GM12873 (cell line): ENCODE data around the gene NSF.

Source experiments
- CTCF ChIP-seq: IDR thresholded peaks from 2 replicates; pipeline ENCODE4 v1.5.1; 2012; ENCODE audit warnings: low read depth, mild to moderate bottlenecking, moderate library complexity, low read length, control low read depth; ENCODE audit not compliant: insufficient read depth; ENCODE audit errors: missing control alignments

Gene NSF

DNA sequence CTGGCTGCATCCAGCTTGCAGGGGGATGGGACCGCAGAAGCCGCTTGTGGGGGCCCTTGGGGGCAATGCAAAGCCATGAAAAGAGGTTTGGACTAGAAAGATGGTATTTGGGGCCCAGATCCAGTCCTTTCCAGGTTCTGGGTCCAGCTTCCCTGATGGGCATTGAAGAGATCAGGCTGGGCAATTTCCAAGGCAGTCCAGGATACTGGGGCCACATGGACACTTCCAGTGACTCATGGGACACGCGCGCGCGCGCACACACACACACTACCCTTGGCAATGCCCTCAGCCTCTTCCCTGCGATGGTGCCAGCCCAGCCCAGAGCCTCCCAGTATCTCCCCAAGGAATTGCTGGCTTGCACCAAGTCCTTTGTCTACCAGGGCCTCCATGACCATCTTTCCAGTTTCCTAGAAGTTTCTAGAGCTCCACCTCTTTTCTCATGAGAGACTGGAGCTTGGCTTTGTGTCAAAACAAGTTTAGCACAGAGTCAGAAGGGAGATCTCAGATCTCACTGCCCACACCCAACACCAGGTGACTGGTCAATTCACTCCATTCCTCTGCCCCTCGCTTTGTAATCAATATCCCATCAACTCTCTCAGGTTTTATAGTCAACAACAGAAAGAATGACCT lies 183.8 kb downstream of the NSF start:
- no peak for TF ChIP-seq CTCF

DNA sequence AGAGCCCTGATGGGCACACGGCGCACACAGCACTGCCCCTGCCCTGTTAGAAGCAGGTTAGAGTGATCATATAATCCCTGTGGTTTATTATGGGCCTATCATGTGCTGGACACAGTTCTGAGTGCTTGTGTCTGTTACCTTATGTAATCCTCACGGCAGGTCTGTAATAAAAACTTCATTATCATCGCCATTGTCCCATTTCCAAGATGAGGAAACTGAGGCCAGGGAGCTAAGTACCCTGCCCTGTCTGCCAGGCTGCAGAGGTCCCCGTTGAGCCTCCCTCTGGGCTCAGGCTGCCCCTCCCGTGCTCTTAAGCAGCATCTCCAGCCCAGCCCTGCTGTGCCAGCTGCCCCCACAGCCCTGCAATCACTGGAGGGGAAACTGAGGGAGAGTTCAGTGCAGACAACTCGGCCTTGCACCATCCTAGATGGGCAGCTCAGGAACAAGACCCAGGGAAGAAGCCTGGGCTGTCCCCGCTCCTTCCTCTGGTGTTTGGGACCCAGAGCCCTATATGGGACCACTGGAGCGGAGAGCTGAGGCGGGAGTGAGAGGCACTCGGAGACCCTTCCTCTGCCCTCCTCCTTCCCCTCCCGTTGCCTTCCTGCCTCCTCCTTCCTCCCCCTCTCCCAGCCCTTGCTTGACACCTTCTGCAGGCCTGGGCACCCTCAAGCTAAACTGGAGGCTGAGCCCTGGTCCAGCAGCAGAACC lies 186.0 kb downstream of the NSF start:
- no peak for TF ChIP-seq CTCF

- TF ChIP-seq CTCF = no peak
These were observed 187.8 kb downstream of the NSF start for GRCh38 chr17:46777943-46778915.

DNA sequence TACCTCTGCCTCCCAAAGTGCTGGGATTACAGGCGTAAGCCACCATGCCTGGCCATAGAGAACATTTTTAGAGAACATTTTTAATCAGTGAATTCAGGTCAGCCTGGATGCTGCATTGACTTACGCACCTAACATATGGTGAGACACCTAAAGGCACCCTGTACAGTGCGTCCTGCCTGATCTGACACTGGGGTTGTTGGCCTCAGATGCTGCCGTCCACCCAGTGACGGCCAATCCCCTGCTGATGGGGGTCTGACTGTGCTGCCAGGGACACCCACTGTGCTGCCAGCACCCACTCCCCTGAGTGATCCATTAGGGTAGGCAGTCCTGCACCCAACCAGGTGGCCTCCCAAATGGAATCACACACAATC lies 189.5 kb downstream of the NSF start:
- no peak for TF ChIP-seq CTCF

- TF ChIP-seq CTCF = peak; percentile 65
These were observed 191.9 kb downstream of the NSF start for GRCh38 chr17:46782250-46782953.

DNA sequence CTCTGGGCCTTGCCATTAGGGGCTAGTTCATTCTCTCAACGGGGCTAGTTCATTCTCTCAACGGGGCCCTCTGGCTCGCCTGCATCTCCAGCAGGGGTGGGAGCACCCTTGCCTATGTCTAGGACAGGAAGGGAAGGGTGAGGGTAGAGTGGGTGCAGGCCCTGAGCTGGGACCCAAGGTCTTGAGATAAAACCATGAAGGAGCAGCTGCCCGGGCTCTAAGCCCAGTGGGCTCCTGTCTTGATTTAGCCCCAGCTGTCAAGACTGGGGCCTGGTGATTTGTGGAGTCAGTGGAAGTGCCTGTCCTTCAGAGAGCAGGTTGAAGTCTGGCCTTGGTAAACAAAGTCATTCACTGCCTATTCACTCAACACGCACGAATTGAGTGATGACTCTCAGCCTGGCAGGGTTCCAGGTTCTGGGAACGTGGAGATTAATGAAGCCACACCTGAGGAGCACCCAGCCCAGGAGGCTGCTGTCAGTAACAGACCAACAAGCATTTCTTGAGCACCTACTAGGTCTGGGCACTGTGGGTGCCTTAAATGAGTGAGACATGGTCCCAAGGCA lies 192.6 kb downstream of the NSF start:
- no peak for TF ChIP-seq CTCF
